Measurements from ENCODE around the gene PRH2.

Gene PRH2

DNA sequence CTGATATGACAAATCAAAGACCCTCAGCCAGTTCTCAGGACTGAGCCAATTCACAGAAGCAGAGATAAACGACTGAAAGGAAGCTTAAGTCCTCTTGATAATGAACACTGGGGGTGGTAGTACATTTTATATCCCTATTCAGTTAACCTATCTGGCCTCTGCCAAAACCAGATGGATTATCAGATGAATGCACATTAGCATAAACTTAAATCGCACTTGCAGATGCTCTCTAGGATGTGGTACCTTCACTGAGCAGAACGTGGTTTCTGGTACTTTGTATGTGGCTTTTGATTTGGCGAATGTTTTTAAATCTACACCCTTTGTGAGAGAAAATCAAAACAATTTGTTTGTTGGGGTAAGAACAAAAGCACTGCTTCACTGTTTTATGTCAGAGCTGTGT lies 31.2 kb downstream of the PRH2 start:
- no peak for DNase-seq (ENCODE audit: low read depth, low spot score)

DNA sequence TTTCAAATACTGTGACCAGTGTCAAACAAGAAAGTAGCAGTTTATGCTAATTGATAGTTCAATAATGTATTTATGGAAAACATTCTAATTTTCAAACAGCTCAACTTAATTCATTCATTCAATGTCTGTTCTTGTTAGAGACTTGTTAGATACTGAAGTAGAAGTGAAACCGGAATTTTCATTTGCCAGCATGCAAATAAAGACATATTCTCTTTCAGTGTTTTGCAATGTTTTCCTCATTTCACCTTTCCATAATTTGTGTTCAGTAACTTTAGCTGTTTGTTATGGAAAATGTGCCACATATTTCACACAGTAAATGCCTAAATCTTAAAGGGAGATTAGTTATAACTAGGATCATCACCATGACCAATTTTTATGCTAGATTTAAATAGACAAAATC lies 36.4 kb downstream of the PRH2 start:
- no peak for DNase-seq (ENCODE audit: low read depth, low spot score)

DNA sequence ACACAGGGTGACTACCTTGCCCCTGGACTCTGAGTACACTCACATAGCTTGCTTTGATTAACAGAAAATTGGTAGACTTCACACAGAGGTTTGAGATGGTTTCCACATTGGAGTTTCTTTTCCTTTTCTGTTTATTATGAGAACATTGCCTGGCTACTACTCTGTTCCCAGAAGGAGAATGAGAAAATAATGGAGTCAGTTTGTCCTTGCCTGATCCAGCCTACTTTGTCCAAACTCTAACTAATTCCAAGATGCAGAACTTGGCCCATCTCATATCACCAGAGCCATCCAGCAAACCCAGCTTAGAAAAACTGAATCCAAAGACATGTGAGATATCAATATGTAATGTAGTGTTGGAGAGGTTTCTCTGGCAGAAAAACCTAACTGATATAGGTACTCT lies 37.3 kb downstream of the PRH2 start:
- no peak for DNase-seq (ENCODE audit: low read depth, low spot score)

DNA sequence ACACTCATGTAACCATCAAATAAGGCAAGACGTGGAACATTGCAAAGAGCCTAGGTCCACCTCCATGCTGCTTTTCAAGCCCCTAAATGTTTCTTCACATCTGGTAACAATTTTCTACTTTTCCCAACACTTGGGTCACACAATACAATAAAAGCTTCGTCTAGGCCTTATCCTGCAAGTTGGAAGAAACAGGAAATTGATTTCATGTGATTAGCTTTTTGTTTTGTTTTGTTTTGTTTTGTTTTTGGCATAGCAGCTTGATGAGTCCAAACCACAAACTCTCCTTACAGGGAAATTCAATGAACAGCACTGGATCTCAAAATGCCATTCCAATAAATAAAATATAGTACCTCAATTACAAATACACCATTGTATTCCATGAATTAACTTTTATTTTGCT lies 38.4 kb downstream of the PRH2 start:
- peak; percentile 61 for DNase-seq (ENCODE audit: low read depth, low spot score)

DNA sequence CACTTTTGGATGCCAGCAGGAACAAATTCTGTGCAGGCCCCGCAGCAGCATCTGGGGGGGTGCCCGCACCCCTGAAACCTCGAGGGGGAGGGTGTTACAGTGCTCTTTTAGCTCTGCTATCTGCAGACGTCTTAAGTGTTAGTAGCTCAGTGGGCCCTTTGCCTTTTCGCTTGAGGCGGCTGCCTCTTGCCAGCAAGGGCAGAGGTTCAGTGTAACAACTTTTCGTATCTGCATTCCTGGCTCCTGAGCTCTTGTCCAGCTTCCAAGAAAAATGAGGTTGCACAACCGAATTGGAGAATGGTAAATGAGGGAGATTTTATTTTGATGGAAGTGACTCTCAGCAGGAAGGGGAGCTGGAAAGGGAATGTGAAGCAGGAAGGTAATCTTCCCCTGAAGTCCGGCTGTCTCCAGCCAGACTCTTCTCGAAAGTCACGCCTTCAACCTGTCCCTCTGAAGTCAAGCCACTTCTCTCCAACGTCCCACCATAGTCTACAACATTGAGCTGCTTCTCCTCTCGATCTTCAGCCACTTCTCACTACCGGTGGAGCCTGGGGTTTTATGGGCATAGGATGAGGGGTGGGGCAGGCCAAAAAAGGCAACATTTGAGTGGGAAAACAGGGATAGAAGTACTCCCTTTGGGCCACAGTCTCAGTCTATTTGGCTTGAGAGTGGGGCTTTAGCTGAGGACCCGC lies 39.9 kb downstream of the PRH2 start:
- peak; percentile 33 for DNase-seq (ENCODE audit: low read depth, low spot score)

DNA sequence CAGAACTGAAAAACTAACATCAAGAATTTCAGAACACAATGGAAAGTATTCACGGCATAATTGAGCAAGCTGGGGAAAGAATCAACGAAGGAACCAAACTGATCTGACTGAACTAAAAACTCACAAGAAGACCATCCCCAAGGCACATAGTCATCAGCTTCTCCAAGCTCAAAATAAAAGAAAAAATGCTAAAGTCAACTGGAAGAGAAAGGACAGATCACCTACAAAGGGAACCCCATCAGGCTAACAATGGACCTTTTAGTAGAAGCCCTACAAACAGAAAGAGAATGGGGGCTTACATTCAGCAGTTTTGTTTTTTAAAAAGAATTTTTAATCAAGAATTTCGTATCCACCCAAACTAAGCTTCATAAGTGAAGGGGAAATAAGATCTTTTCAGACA lies 45.9 kb downstream of the PRH2 start:
- no peak for DNase-seq (ENCODE audit: low read depth, low spot score)

DNA sequence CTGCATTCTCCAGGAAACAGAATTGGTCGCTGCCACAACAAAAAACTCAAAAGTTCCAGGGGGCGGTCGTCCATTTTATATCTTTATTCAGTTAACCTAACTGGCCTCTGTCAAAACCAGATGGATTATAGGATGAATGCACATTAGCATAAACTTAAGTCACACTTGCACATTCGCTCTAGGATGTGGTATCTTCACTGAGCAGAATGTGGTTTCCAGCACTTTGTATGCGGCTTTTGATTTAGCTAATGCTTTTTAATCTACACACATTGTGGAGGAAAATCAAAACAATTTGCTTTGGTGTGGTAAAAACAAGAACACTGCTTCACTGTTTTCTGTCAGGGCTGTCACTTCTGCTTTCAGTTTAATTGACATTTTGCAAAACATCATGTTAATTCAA lies 53.2 kb downstream of the PRH2 start:
- DNase-seq (ENCODE audit: low read depth, low spot score): no peak
